Measurements from ENCODE around the gene CLDN6.
"Not testable (repeated sequence)": the region's sequence is repeated elsewhere in the genome, so short reads cannot be mapped to it uniquely, and the experiment has no call there.

GRCh38 chr16:3053330-3053710, 35.3 kb upstream of the CLDN6 start:
- not testable (repeated sequence) for TF ChIP-seq CTCF, POLR2A (IDR thresholded peaks at IDR 0.05)

Data from stomach (tissue), 4 donors.